ENCODE measurements around the gene MYO7B. TPM values are rescaled to one million over a fixed set of nuclear protein-coding genes. Genes with fewer than 3 reads are reported as not detected.

MYO7B gene
- total RNA-seq, 1 donor from 2014 or later, result 5.2 TPM

DNA sequence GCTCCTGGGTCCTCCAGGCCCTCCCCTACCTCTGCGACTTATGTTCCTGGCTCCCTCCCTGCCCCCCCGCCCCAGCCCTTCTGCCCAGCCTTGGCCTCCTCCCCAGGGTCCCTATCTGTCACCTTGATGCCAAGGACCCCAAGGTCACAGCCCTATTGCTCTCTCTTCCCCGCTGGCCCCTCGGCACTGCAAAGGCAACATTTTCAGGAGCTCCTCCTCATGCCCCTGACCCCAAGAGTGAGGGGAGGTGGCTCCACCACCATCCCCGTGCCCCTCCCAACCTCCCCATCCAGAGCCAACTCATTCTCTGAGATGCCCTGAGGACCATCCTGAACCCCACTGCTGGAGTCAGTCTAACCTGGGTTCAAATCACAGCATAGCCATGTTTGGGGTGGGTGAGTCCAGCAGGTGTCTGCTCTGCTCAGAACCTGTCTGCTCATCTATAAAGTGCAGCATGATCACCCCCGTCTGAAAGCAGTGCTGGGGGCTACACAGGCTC lies 128.1 kb downstream of the MYO7B start:
- H3K4me1 ChIP-seq, result peaks cover 52% of the 10 kb centered on the region
- TF ChIP-seq, protein P1, sequence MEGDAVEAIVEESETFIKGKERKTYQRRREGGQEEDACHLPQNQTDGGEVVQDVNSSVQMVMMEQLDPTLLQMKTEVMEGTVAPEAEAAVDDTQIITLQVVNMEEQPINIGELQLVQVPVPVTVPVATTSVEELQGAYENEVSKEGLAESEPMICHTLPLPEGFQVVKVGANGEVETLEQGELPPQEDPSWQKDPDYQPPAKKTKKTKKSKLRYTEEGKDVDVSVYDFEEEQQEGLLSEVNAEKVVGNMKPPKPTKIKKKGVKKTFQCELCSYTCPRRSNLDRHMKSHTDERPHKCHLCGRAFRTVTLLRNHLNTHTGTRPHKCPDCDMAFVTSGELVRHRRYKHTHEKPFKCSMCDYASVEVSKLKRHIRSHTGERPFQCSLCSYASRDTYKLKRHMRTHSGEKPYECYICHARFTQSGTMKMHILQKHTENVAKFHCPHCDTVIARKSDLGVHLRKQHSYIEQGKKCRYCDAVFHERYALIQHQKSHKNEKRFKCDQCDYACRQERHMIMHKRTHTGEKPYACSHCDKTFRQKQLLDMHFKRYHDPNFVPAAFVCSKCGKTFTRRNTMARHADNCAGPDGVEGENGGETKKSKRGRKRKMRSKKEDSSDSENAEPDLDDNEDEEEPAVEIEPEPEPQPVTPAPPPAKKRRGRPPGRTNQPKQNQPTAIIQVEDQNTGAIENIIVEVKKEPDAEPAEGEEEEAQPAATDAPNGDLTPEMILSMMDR (IDR thresholded peaks at IDR 0.05), result no peak
- no peaks in the 10 kb centered on the region for H3K9me3 ChIP-seq
- intact Hi-C loops (cut with DNase I), result no loop called here
- peak; percentile 18 for DNase-seq
- ATAC-seq, result no peak
- H3K36me3 ChIP-seq, result peaks cover 6% of the 10 kb centered on the region
- peaks cover 8% of the 10 kb centered on the region for H3K27me3 ChIP-seq (ENCODE audit: low read depth)
- peak overlapping the region; percentile 83 for H3K27ac ChIP-seq
- H3K4me3 ChIP-seq, result peak overlapping the region; percentile 48

DNA sequence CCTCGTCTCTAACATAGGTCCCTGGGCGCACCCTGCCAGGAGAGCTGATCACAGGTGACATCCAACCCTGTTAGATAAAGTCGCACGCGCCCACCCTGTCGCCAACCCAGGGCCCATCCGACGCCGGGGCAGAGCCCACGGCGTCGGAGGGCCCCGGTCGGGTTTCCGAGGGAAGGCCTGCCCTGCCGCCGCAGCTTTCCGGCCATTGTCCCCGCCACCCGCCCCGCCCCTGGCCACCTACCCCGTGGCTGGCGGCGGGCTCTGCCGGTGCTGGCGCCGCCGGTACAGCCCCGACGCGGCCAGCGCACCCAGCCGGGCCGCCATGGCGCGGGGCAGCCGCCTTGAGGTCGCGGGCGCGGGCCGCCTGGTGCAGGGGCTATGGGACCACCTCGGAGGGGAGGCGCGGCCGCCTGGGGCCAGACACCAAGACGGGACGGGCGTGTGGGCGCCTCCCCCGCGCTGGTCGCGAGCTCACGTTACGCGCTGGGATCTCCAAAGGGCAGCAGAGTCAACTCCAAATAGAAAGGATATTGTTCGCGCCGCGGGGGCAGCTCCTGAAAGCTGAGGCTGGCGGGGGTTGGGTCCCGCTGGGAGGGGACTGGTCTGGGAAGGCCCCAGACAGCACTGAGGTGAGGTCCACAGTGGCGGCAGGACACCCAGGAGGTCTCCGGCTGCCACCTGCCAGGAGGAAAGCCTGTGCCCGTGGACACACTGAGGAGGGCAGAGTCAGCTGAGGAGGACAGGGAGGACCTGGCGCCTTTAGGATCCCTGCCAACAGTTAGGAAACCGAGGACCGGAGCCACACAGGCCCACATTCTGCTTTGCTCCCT lies 128.8 kb downstream of the MYO7B start:
- ATAC-seq (peak; percentile 66 to 74), DNase-seq (peak; percentile 59)
- Histone ChIP-seq H3K36me3 (peaks cover 6% of the 10 kb centered on the region), H3K4me3 (peak overlapping the region; percentile 48), H3K27ac (peak overlapping the region; percentile 83), H3K9me3 (no peaks in the 10 kb centered on the region), H3K4me1 (peaks cover 52% of the 10 kb centered on the region), H3K27me3 (ENCODE audit: low read depth) (peaks cover 10% of the 10 kb centered on the region)
- TF ChIP-seq, protein P1 (IDR thresholded peaks at IDR 0.05), result no peak
- intact Hi-C loops (cut with DNase I), result no loop called here

- H3K27ac ChIP-seq, result peak overlapping the region; percentile 83
- H3K9me3 ChIP-seq, result no peaks in the 10 kb centered on the region
- DNase-seq, result no peak
- H3K36me3 ChIP-seq, result peaks cover 6% of the 10 kb centered on the region
- H3K4me1 ChIP-seq, result peaks cover 50% of the 10 kb centered on the region
- H3K4me3 ChIP-seq, result peak overlapping the region; percentile 48
- no peak for ATAC-seq
- intact Hi-C loops (cut with DNase I), result no loop called here
- peaks cover 10% of the 10 kb centered on the region for H3K27me3 ChIP-seq (ENCODE audit: low read depth)
- TF ChIP-seq, protein P1 (IDR thresholded peaks at IDR 0.05), result no peak
Measured at GRCh38 chr2:127664895-127665225, 129.4 kb downstream of the MYO7B start.

GRCh38 chr2:127665267-127665893 lies 129.9 kb downstream of the MYO7B start:
- no peak for ATAC-seq
- peak overlapping the region; percentile 83 for H3K27ac ChIP-seq
- H3K27me3 ChIP-seq (ENCODE audit: low read depth), result peaks cover 10% of the 10 kb centered on the region
- no peak overlapping the region for H3K4me3 ChIP-seq
- TF ChIP-seq, protein P1 (IDR thresholded peaks at IDR 0.05), result no peak
- H3K4me1 ChIP-seq, result peaks cover 50% of the 10 kb centered on the region
- H3K36me3 ChIP-seq, result peaks cover 6% of the 10 kb centered on the region
- intact Hi-C loops (cut with DNase I), result no loop called here
- no peaks in the 10 kb centered on the region for H3K9me3 ChIP-seq
- no peak for DNase-seq

DNA sequence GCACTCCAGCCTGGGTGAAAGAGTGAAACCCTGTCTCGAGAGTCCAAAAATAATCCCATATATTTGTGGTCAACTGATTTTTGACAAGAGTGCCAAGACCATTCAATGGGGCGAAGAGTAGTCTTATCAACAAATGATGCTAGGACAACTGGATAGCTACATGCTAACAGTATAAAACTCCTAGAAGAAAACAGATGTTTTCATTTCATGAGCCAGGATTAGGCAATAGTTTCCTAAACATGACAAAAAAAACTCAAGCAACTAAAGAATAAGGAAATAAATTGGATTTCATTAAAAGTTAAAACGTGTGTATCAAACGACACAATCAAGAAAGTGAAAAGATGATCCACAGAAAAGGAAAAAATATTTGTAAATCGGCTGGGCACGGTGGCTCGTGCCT lies 133.6 kb downstream of the MYO7B start:
- TF ChIP-seq, protein P1 (IDR thresholded peaks at IDR 0.05), result no peak
- intact Hi-C loops (cut with DNase I), result no loop called here
- DNase-seq, result no peak
- no peak overlapping the region for H3K4me3 ChIP-seq
- H3K36me3 ChIP-seq, result peaks cover 7% of the 10 kb centered on the region
- peaks cover 46% of the 10 kb centered on the region for H3K4me1 ChIP-seq
- no peak for ATAC-seq
- no peaks in the 10 kb centered on the region for H3K9me3 ChIP-seq
- no peak overlapping the region for H3K27ac ChIP-seq
- peaks cover 10% of the 10 kb centered on the region for H3K27me3 ChIP-seq (ENCODE audit: low read depth)
